Liver (tissue), 9 donors: ENCODE measurements around the gene AKAP12. TPM values are rescaled to one million over a fixed set of nuclear protein-coding genes. Genes with fewer than 3 reads are reported as not detected.

ENCODE experiments used
- DNase-seq: peaks from one replicate; pipeline ENCODE4 v3.0.0-alpha.2; 2017; ENCODE audit warnings: low spot score
- H3K27ac ChIP-seq, 2 donors: one replicate each; pipeline ENCODE4 v1.7.0; 2013; ENCODE audit warnings: inconsistent platforms in 2 of 2, low read length in 2 of 2, control low read depth in 1 of 2, low read depth in 1 of 2, mild to moderate bottlenecking in 1 of 2
- H3K27me3 ChIP-seq, 4 donors: one replicate each; pipeline versions ENCODE4 v1.6.1 to v1.7.0; 2013; ENCODE audit warnings: low read length in 3 of 4, inconsistent platforms in 1 of 4, mild to moderate bottlenecking in 1 of 4, moderate library complexity in 1 of 4; ENCODE audit not compliant: control insufficient read depth in 4 of 4, insufficient read depth in 4 of 4
- H3K36me3 ChIP-seq, 4 donors: one replicate each; pipeline versions ENCODE4 v1.6.1 to v1.7.0; 2013; ENCODE audit warnings: low read length in 3 of 4, mild to moderate bottlenecking in 3 of 4, low read depth in 1 of 4, moderate library complexity in 1 of 4; ENCODE audit not compliant: control insufficient read depth in 4 of 4, insufficient read depth in 3 of 4
- H3K4me1 ChIP-seq, 4 donors: one replicate each; pipeline versions ENCODE4 v1.6.1 to v1.7.0; 2013; ENCODE audit warnings: low read length in 3 of 4, mild to moderate bottlenecking in 3 of 4, moderate library complexity in 1 of 4; ENCODE audit not compliant: control insufficient read depth in 4 of 4, insufficient read depth in 4 of 4
- H3K4me3 ChIP-seq, 3 donors: one replicate each; pipeline versions ENCODE4 v1.6.1 to v1.7.0; 2013; ENCODE audit warnings: low read length in 3 of 3, control low read depth in 1 of 3, low read depth in 1 of 3, mild to moderate bottlenecking in 1 of 3
- H3K9ac ChIP-seq, 2 donors: one replicate each; pipeline ENCODE4 v1.7.0; 2013; ENCODE audit warnings: low read length in 2 of 2, mild to moderate bottlenecking in 2 of 2, moderate library complexity in 2 of 2, control low read depth in 1 of 2, low read depth in 1 of 2
- H3K9me3 ChIP-seq, 4 donors: one replicate each; pipeline versions ENCODE4 v1.6.1 to v1.7.0; 2013; ENCODE audit warnings: low read length in 3 of 4; ENCODE audit not compliant: control insufficient read depth in 4 of 4
- FOXA1 ChIP-seq: IDR thresholded peaks from 2 replicates; pipeline ENCODE4 v1.6.1; 2016; ENCODE audit warnings: antibody characterized with exemption
- GABPA ChIP-seq, 2 donors: IDR thresholded peaks in 1 of 2; conservative IDR thresholded peaks in 1 of 2; 2 replicates each; pipeline ENCODE4 v1.6.1; 2016; ENCODE audit warnings: antibody characterized with exemption in 2 of 2, mild to moderate bottlenecking in 1 of 2, moderate library complexity in 1 of 2
- HNF4A ChIP-seq, 2 donors: conservative IDR thresholded peaks; 2 replicates each; pipeline ENCODE4 v1.6.1; 2016; ENCODE audit warnings: antibody characterized with exemption in 2 of 2, mild to moderate bottlenecking in 2 of 2
- RAD21 ChIP-seq, 2 donors: IDR thresholded peaks; 2 replicates each; pipeline ENCODE4 v1.6.1; 2016; ENCODE audit warnings: antibody characterized with exemption in 2 of 2, mild to moderate bottlenecking in 2 of 2
- RXRA ChIP-seq, 2 donors: IDR thresholded peaks; 2 replicates each; pipeline ENCODE4 v1.6.1; 2017 to 2018; ENCODE audit warnings: antibody characterized with exemption in 2 of 2, mild to moderate bottlenecking in 1 of 2
- TAF1 ChIP-seq: conservative IDR thresholded peaks from 2 replicates; pipeline ENCODE4 v1.6.1; 2016; ENCODE audit warnings: antibody characterized with exemption, mild to moderate bottlenecking
- YY1 ChIP-seq: IDR thresholded peaks from 2 replicates; pipeline ENCODE4 v1.6.1; 2016; ENCODE audit warnings: antibody characterized with exemption, mild to moderate bottlenecking
- WGBS: extraction: QIAGEN DNeasy Blood & Tissue Kit; methylation state at CpG from one replicate; pipeline ENCODE4 v1.1.7; 2013; 5-methylcytosine and 5-hydroxymethylcytosine counted together
- polyA plus RNA-seq, 2 donors: library from polyadenylated mRNA; stranded (reverse) in 1 of 2; unstranded in 1 of 2; fragments of 200-250 nt in 1 of 2; fragments of >200 nt in 1 of 2; fragmentation: Nextera tagmentation in 1 of 2; extraction: Ambion mirVana in 1 of 2; gene quantifications; one replicate each; pipeline versions ENCODE4 v1.2.1 to v1.2.3, GENCODE V29; 2013 to 2015
- total RNA-seq, 2 donors: library from RNA; depleted of rRNA; stranded (reverse); fragments of >200 nt; gene quantifications; one replicate each; pipeline ENCODE4 v1.2.3, GENCODE V29; 2014
- TF ChIP-seq, protein P1 (sequence below): fragments of 150-350 bp; IDR thresholded peaks from 2 replicates; pipeline ENCODE4 v1.5.1; 2017; ENCODE audit warnings: improper control_type of control experiment, low read depth, low read length; ENCODE audit not compliant: missing input control
- TF ChIP-seq, protein P2 (sequence below): IDR thresholded peaks from 2 replicates; pipeline ENCODE4 v1.6.1; 2016; ENCODE audit warnings: antibody characterized with exemption
- TF ChIP-seq, protein P3 (sequence below): IDR thresholded peaks from 2 replicates; pipeline ENCODE4 v1.6.1; 2016; ENCODE audit warnings: antibody characterized with exemption
- TF ChIP-seq, protein P4 (sequence below): IDR thresholded peaks from 2 replicates; pipeline ENCODE4 v1.6.1; 2016; ENCODE audit warnings: antibody characterized with exemption
- donor health status: healthy.
- donor health status: healthy.
- donor health status: healthy.
- donor health status: healthy.
- donor health status: healthy.

AKAP12 gene
- total and polyA plus RNA-seq, 4 donors = 6.7 to 14.8 (median 8.6) TPM

DNA sequence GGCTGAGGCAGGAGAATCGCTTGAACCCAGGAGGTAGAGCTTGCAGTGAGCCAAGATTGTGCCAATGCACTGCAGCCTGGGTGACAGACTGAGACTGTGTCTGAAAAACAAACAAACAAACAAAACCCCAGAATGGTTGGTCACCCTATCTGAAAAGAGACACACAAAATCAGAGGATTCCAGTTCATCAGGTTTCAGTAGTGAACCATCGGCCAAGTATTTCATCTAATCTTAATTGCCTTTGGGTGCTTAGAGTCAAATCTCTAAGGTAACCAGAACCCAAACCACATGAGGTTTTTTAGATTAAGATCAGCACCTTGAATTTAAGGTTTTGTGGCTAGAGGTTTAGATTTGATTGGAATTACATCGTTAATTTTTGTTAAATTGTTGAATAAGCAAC, 159.9 kb downstream of the AKAP12 start:
- no peaks in the 10 kb centered on the region for H3K27me3 ChIP-seq
- H3K9ac ChIP-seq = no peak overlapping the region
- no peak for DNase-seq
- H3K4me3 ChIP-seq = no peak overlapping the region
- peaks cover 2 to 7% (median 5%) of the 10 kb centered on the region in 4 donors for H3K36me3 ChIP-seq
- peaks cover 0 to 16% (median 6%) of the 10 kb centered on the region in 4 donors for H3K4me1 ChIP-seq
- no peaks in the 10 kb centered on the region for H3K9me3 ChIP-seq
- no peak overlapping the region for H3K27ac ChIP-seq
- 92% methylated on average over 3 of the region's 3 CpGs for WGBS
- TF ChIP-seq TAF1 = no peak
- TF ChIP-seq, protein P1, sequence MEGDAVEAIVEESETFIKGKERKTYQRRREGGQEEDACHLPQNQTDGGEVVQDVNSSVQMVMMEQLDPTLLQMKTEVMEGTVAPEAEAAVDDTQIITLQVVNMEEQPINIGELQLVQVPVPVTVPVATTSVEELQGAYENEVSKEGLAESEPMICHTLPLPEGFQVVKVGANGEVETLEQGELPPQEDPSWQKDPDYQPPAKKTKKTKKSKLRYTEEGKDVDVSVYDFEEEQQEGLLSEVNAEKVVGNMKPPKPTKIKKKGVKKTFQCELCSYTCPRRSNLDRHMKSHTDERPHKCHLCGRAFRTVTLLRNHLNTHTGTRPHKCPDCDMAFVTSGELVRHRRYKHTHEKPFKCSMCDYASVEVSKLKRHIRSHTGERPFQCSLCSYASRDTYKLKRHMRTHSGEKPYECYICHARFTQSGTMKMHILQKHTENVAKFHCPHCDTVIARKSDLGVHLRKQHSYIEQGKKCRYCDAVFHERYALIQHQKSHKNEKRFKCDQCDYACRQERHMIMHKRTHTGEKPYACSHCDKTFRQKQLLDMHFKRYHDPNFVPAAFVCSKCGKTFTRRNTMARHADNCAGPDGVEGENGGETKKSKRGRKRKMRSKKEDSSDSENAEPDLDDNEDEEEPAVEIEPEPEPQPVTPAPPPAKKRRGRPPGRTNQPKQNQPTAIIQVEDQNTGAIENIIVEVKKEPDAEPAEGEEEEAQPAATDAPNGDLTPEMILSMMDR = no peak
- TF ChIP-seq, protein P2, sequence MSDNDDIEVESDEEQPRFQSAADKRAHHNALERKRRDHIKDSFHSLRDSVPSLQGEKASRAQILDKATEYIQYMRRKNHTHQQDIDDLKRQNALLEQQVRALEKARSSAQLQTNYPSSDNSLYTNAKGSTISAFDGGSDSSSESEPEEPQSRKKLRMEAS = no peak
- TF ChIP-seq HNF4A (conservative IDR thresholded peaks at IDR 0.05) = no peak
- no peak for TF ChIP-seq YY1
- TF ChIP-seq, protein P3, sequence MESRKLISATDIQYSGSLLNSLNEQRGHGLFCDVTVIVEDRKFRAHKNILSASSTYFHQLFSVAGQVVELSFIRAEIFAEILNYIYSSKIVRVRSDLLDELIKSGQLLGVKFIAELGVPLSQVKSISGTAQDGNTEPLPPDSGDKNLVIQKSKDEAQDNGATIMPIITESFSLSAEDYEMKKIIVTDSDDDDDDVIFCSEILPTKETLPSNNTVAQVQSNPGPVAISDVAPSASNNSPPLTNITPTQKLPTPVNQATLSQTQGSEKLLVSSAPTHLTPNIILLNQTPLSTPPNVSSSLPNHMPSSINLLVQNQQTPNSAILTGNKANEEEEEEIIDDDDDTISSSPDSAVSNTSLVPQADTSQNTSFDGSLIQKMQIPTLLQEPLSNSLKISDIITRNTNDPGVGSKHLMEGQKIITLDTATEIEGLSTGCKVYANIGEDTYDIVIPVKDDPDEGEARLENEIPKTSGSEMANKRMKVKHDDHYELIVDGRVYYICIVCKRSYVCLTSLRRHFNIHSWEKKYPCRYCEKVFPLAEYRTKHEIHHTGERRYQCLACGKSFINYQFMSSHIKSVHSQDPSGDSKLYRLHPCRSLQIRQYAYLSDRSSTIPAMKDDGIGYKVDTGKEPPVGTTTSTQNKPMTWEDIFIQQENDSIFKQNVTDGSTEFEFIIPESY = no peak
- no peak for TF ChIP-seq RXRA (IDR thresholded peaks at IDR 0.05)

DNA sequence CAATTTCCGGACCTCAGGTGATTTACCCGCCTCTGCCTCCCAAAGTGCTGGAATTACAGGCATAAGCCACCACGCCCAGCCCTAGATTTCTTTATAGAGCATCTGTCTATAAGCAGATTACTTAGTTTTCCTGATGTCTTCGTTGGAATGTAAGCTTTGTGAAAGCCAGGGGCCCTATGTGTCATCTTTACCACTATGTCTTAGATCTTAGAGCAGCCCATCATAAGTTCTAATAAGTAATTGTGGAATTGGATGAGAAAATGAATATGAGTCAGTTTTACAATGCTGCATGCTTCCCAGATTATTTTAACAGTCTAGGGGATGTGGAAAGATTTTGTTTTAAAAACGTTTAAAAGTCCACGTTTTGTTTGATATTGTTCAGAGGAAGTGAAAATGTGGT, 160.7 kb downstream of the AKAP12 start:
- DNase-seq = no peak
- 76% methylated on average over 6 of the region's 6 CpGs for WGBS
- peaks cover 0 to 16% (median 6%) of the 10 kb centered on the region in 4 donors for H3K4me1 ChIP-seq
- H3K9me3 ChIP-seq = no peaks in the 10 kb centered on the region
- TF ChIP-seq RAD21 (IDR thresholded peaks at IDR 0.05) (no peak), GABPA (IDR thresholded peaks at IDR 0.05 in 1 of 2, conservative IDR thresholded peaks at IDR 0.05 in 1 of 2) (no peak), RXRA (IDR thresholded peaks at IDR 0.05) (no peak), FOXA1 (no peak)
- TF ChIP-seq, protein P3 = no peak
- TF ChIP-seq, protein P1 = no peak
- TF ChIP-seq, protein P4, sequence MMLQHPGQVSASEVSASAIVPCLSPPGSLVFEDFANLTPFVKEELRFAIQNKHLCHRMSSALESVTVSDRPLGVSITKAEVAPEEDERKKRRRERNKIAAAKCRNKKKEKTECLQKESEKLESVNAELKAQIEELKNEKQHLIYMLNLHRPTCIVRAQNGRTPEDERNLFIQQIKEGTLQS = no peak
- TF ChIP-seq, protein P2 = no peak
- no peaks in the 10 kb centered on the region for H3K27me3 ChIP-seq
- H3K27ac ChIP-seq = no peak overlapping the region
- H3K36me3 ChIP-seq = peaks cover 2 to 14% (median 6%) of the 10 kb centered on the region in 4 donors
- no peak overlapping the region for H3K9ac ChIP-seq
- H3K4me3 ChIP-seq = no peak overlapping the region
